SK-N-SH treated with all-trans-retinoic acid at 6 μM for 48 hours (cell line): Measurements from ENCODE around the gene RBM10.

Experiments used
- ATAC-seq: fragments of 200-7000 bp; cut with Tn5 transposase; 3 replicates; pipeline ENCODE4 v1.9.1; 2020; ENCODE audit warnings: mild to moderate bottlenecking, moderate library complexity
- BACH2 ChIP-seq: fragments of 250-450 bp; sonication (Bioruptor Pico); IDR thresholded peaks from 2 replicates; pipeline ENCODE4 v1.9.0; 2021; ENCODE audit warnings: mild to moderate bottlenecking, borderline replicate concordance
- CREB5 ChIP-seq: fragments of 250-450 bp; sonication (Bioruptor Pico); IDR thresholded peaks from 2 replicates; pipeline ENCODE4 v1.5.1; 2020; ENCODE audit warnings: low read depth, mild to moderate bottlenecking, moderate library complexity
- CSDC2 ChIP-seq: fragments of 250-450 bp; sonication (Bioruptor Pico); IDR thresholded peaks from 2 replicates; pipeline ENCODE4 v1.5.0; 2020; ENCODE audit warnings: mild to moderate bottlenecking, moderate library complexity
- CSRNP3 ChIP-seq: fragments of 250-450 bp; sonication (Bioruptor Pico); IDR thresholded peaks from 2 replicates; pipeline ENCODE4 v1.5.1; 2021; ENCODE audit warnings: mild to moderate bottlenecking, moderate library complexity
- ESRRG ChIP-seq: fragments of 250-450 bp; sonication (Bioruptor Pico); IDR thresholded peaks from 2 replicates; pipeline ENCODE4 v1.6.1; 2021; ENCODE audit warnings: mild to moderate bottlenecking
- GLIS3 ChIP-seq: fragments of 250-450 bp; sonication (Bioruptor Pico); IDR thresholded peaks from 2 replicates; pipeline ENCODE4 v1.5.0; 2020; ENCODE audit warnings: mild to moderate bottlenecking, moderate library complexity
- ISL1 ChIP-seq: fragments of 250-450 bp; sonication (Bioruptor Pico); IDR thresholded peaks from 2 replicates; pipeline ENCODE4 v2.1.2; 2022; ENCODE audit warnings: mild to moderate bottlenecking, moderate library complexity
- OSR1 ChIP-seq: fragments of 250-450 bp; sonication (Bioruptor Pico); IDR thresholded peaks from 2 replicates; pipeline ENCODE4 v1.8.0; 2022; ENCODE audit warnings: moderate library complexity, mild to moderate bottlenecking, inconsistent platforms
- POU6F1 ChIP-seq: fragments of 250-450 bp; sonication (Bioruptor Pico); IDR thresholded peaks from 2 replicates; pipeline ENCODE4 v1.8.0; 2021; ENCODE audit warnings: low read depth, mild to moderate bottlenecking, moderate library complexity, borderline replicate concordance
- PPARA ChIP-seq: fragments of 250-450 bp; sonication (Bioruptor Pico); IDR thresholded peaks from 2 replicates; pipeline ENCODE4 v1.5.0; 2020; ENCODE audit warnings: mild to moderate bottlenecking, borderline replicate concordance
- RARB ChIP-seq: fragments of 250-450 bp; sonication (Bioruptor Pico); IDR thresholded peaks from 2 replicates; pipeline ENCODE4 v1.8.0; 2021; ENCODE audit warnings: mild to moderate bottlenecking, moderate library complexity
- SNAI2 ChIP-seq: fragments of 250-450 bp; sonication (Bioruptor Pico); IDR thresholded peaks from 2 replicates; pipeline ENCODE4 v1.5.0; 2020; ENCODE audit warnings: mild to moderate bottlenecking, moderate library complexity
- TCF4 ChIP-seq: fragments of 250-450 bp; sonication (Bioruptor Pico); IDR thresholded peaks from 2 replicates; pipeline ENCODE4 v1.8.0; 2021; ENCODE audit warnings: mild to moderate bottlenecking, moderate library complexity, borderline replicate concordance
- ZC3H10 ChIP-seq: fragments of 250-450 bp; sonication (Bioruptor Pico); IDR thresholded peaks from 2 replicates; pipeline ENCODE4 v1.5.1; 2021; ENCODE audit warnings: mild to moderate bottlenecking, moderate library complexity
- ZFP3 ChIP-seq: fragments of 250-450 bp; sonication (Bioruptor Pico); IDR thresholded peaks from 2 replicates; pipeline ENCODE4 v1.5.0; 2020; ENCODE audit warnings: mild to moderate bottlenecking, moderate library complexity
- ZFP30 ChIP-seq: fragments of 450-650 bp; formaldehyde crosslinking; IDR thresholded peaks from 2 replicates; pipeline ENCODE4 v1.5.0; 2022; ENCODE audit warnings: mild to moderate bottlenecking, moderate library complexity
- ZNF8 ChIP-seq: fragments of 450-650 bp; formaldehyde crosslinking; IDR thresholded peaks from 2 replicates; pipeline ENCODE4 v1.5.0; 2020; ENCODE audit warnings: mild to moderate bottlenecking, moderate library complexity
- TF ChIP-seq, protein P1 (sequence below): fragments of 250-450 bp; sonication (Bioruptor Pico); IDR thresholded peaks from 2 replicates; pipeline ENCODE4 v1.8.0; 2020; ENCODE audit warnings: mild to moderate bottlenecking, moderate library complexity, borderline replicate concordance
- TF ChIP-seq, protein P2 (sequence below): fragments of 250-450 bp; sonication (Bioruptor Pico); IDR thresholded peaks from 2 replicates; pipeline ENCODE4 v1.5.0; 2020; ENCODE audit warnings: mild to moderate bottlenecking, moderate library complexity

Gene RBM10

DNA sequence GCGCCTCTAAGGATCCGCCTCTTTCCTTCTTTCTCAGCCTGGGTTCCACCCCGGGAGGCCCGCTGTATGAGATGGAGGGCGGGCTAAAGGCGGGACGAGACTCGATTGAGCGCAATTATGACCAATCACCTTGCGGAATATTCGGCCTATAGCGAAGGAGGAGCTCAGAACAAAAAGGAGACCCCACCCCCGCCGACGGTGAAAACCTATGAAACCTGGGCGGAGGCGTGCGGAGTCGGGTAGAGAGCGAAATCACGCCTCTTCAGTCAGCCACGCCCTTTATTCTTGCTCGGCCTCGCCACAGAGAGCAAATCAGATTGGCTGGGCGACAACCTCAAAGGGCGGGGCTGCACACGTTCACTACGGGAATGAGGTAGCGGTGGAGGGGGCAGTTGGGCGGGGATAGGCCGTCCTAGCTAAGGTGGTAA, 72.8 kb downstream of the RBM10 start (continued):
- no peak for TF ChIP-seq ZFP30 (CRISPR knock-in tag)
- no peak for TF ChIP-seq BACH2 (CRISPR knock-in tag)
- no peak for TF ChIP-seq POU6F1 (CRISPR knock-in tag)
- no peak for TF ChIP-seq PPARA (CRISPR knock-in tag)
- TF ChIP-seq SNAI2 = no peak
- TF ChIP-seq RARB (CRISPR knock-in tag) = no peak
- TF ChIP-seq ISL1 = no peak
- no peak for TF ChIP-seq ESRRG (CRISPR knock-in tag)

DNA sequence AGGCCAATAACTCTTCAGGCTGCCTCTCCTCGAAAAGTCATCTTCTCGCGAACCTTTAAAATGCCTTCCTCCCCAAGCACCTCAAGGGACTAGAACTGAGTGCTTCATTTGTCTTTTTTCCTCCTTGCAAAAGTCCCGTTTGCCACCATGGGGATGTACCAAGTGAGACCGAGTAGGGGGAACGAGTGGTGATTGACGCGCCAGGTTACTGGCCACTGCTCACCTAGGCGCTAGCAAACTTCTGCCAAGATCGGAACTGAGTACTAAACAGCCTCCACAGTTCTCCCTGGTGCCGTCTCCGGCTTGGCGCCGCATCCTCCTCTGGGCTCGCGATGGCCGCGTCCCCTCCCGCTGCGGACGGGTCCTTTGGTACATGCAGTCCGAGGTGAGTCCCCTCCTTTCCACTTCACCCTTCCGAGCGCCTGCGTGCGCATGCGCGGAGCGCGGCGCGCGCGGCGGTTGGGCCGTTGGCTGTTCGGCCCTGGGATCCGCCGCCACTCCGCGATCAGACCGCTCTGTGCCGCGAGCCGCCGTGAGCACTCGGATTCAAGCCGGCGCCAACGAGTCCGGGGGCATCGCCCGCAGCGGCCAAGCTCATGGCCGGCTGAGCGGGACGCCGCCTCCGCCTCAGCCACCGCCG, 73.4 kb downstream of the RBM10 start, which contains the start of gene CDK16:
TSS of gene CDK16 (plus strand) at position 402 of the 640 bp plus-strand sequence. CDS start 4,877 bp downstream, outside the sequence.
- TF ChIP-seq GLIS3 (CRISPR knock-in tag) = no peak
- TF ChIP-seq, protein P1, sequence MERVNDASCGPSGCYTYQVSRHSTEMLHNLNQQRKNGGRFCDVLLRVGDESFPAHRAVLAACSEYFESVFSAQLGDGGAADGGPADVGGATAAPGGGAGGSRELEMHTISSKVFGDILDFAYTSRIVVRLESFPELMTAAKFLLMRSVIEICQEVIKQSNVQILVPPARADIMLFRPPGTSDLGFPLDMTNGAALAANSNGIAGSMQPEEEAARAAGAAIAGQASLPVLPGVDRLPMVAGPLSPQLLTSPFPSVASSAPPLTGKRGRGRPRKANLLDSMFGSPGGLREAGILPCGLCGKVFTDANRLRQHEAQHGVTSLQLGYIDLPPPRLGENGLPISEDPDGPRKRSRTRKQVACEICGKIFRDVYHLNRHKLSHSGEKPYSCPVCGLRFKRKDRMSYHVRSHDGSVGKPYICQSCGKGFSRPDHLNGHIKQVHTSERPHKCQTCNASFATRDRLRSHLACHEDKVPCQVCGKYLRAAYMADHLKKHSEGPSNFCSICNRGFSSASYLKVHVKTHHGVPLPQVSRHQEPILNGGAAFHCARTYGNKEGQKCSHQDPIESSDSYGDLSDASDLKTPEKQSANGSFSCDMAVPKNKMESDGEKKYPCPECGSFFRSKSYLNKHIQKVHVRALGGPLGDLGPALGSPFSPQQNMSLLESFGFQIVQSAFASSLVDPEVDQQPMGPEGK (CRISPR knock-in tag) = no peak
- TF ChIP-seq ZNF8 (CRISPR knock-in tag) = no peak
- no peak for TF ChIP-seq ZFP30 (CRISPR knock-in tag)
- no peak for TF ChIP-seq PPARA (CRISPR knock-in tag)
- no peak for TF ChIP-seq ESRRG (CRISPR knock-in tag)
- TF ChIP-seq TCF4 (CRISPR knock-in tag) = no peak
- no peak for TF ChIP-seq RARB (CRISPR knock-in tag)
- no peak for TF ChIP-seq BACH2 (CRISPR knock-in tag)
- TF ChIP-seq CSDC2 (CRISPR knock-in tag) = no peak
- no peak for TF ChIP-seq CREB5 (CRISPR knock-in tag)
- no peak for TF ChIP-seq SNAI2
- no peak for TF ChIP-seq ZC3H10 (CRISPR knock-in tag)
- TF ChIP-seq CSRNP3 (CRISPR knock-in tag) = no peak
- no peak for TF ChIP-seq ISL1
- no peak for TF ChIP-seq POU6F1 (CRISPR knock-in tag)
- no peak for TF ChIP-seq OSR1
- TF ChIP-seq ZFP3 (CRISPR knock-in tag) = no peak
- TF ChIP-seq, protein P2, sequence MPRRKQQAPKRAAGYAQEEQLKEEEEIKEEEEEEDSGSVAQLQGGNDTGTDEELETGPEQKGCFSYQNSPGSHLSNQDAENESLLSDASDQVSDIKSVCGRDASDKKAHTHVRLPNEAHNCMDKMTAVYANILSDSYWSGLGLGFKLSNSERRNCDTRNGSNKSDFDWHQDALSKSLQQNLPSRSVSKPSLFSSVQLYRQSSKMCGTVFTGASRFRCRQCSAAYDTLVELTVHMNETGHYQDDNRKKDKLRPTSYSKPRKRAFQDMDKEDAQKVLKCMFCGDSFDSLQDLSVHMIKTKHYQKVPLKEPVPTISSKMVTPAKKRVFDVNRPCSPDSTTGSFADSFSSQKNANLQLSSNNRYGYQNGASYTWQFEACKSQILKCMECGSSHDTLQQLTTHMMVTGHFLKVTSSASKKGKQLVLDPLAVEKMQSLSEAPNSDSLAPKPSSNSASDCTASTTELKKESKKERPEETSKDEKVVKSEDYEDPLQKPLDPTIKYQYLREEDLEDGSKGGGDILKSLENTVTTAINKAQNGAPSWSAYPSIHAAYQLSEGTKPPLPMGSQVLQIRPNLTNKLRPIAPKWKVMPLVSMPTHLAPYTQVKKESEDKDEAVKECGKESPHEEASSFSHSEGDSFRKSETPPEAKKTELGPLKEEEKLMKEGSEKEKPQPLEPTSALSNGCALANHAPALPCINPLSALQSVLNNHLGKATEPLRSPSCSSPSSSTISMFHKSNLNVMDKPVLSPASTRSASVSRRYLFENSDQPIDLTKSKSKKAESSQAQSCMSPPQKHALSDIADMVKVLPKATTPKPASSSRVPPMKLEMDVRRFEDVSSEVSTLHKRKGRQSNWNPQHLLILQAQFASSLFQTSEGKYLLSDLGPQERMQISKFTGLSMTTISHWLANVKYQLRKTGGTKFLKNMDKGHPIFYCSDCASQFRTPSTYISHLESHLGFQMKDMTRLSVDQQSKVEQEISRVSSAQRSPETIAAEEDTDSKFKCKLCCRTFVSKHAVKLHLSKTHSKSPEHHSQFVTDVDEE = no peak
- peak; percentile 70 for ATAC-seq
